ENCODE data around the gene LRRC4B. TPM values are rescaled to one million over a fixed set of nuclear protein-coding genes. Genes with fewer than 3 reads are reported as not detected.

Gene LRRC4B
- polyA plus RNA-seq, 1 of the 3 experiments (the other 2 are of a cell fraction): 6.9 TPM

DNA sequence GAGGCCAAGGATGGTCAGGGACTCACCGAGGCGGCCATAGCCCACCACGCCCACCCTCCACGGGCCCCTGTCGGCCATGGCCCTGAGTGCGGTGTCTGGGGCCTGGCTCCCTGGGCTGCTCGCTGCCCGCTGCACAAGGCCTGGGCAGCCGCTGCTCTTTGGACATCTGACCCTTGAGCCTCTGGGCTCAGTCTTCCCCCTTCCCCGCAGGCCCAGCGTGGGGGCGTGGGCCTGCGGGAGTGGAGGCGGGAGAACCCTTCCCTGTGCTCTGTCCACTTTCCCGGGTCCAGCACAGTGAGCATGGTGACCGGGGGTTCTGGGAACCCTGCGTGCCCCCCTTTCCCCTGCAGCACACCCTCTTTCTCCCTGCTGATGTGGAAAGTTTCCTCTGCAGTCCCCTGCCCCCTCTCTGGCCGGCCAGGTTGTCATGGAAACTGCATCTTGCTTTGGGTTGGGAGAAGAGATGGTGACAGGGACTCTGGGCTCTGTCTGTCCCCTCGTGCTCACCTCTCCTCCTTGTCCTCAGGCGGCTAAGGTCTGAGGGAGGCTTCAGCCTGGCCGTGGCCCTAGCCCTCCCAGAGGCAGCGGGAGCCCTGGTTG, 54.4 kb downstream of the LRRC4B start, which contains the start of gene ASPDH:
ASPDH (minus strand) TSS at position 168 of the 600 bp plus-strand sequence; CDS start at position 78, 90 bp downstream.
- Histone ChIP-seq H3K4me3 (ENCODE audit: low read depth in 2 of 2, low read length in 1 of 2) (peak within 1 kb of the TSS in 1 of 2 experiments; percentile 37; a peak in 1 of 4 replicates), H3K9me2 (no peaks in the 10 kb centered on the region), H3K36me3 (replicated peaks in 1 of 2; ENCODE audit: control insufficient read depth in 1 of 2, insufficient read depth in 2 of 2, low read length in 1 of 2) (no peaks in the 10 kb centered on the region), H3K9ac (no peak within 1 kb of the TSS), H3K4me1 (ENCODE audit: control insufficient read depth in 1 of 2, insufficient read depth in 2 of 2, low read depth in 1 of 2, low read length in 1 of 2) (peaks cover 0 to 41% of the 10 kb centered on the region in 2 experiments; a peak in 1 of 4 replicates), H3K27me3 (ENCODE audit: insufficient read depth) (no peaks in the 10 kb centered on the region), H3K79me2 (ENCODE audit: insufficient read depth) (peaks cover 14% of the 10 kb centered on the region; the same call in 1 of the 2 replicates), H3K4me2 (no peak within 1 kb of the TSS), H2AFZ (ENCODE audit: low read depth) (no peak within 1 kb of the TSS), H4K20me1 (ENCODE audit: insufficient read depth) (no peaks in the 10 kb centered on the region), H3K9me3 (no peaks in the 10 kb centered on the region), H3K27ac (ENCODE audit: low read depth in 2 of 2, low read length in 1 of 2) (peak within 1 kb of the TSS in 1 of 2 experiments; percentile 98; a peak in 2 of 4 replicates), H3F3A (replicated peaks; ENCODE audit: insufficient read depth) (no peaks in the 10 kb centered on the region)
- TF ChIP-seq MXI1 (IDR thresholded peaks at IDR 0.05; ENCODE audit: low read depth, low read length): peak; percentile 4; the same call in 1 of the 2 replicates
- TF ChIP-seq EZH2phosphoT487 (IDR thresholded peaks at IDR 0.05; ENCODE audit: borderline replicate concordance, low read depth): no peak
- ChIA-PET CTCF (interaction anchor here (1.1 to 6.1 kb wide), 4 partner anchors 24 to 94 kb away, joined by 3 to 54 read pairs (median 4); no protein-coding TSS in a partner anchor), POLR2A (no interaction called here)
- WGBS (ENCODE audit: low lambda C conversion rate): 65% methylated on average over 13 of the region's 22 CpGs
- DNase-seq: peak; percentile 67

DNA sequence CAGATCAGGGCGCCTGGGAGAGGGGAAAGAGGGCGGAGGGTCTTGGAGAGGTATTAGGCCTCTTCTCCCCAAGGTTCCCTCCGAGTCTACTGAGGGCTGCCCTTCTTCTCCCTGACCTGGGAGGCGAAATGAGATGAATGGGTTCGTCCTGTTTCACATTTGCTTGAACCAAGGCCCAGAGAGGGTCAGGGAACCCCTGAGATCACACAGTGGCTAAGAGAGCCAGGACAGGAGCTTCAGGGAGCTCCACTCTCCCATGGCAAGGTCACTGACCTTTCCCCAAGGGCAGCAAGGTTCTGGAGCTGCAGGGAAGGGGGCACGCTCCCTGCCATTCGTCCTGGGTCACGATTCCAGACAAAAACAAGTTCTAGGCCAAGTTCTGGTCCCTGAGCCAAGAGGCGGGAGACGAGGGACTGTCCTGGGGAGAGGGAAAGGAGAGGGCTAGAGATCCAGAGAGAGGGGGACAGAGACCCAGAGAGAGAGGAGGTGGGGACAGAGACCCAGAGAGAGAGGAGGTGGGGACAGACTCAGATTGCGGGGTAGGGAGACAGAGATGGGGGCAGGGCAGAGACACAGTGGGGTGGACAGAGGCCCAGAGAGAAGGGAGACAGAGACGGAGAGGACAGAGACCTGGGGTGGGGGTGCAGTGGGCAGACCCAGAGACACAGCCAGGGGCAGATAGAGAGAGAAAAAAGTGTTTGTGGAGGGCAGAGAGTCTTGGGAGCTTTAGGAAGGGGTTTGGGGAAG, 55.1 kb downstream of the LRRC4B start:
- ChIA-PET CTCF (interaction anchor here (1.1 to 6.1 kb wide), 5 partner anchors 9 to 43 kb away, joined by 3 to 54 read pairs (median 4); no protein-coding TSS in a partner anchor), POLR2A (no interaction called here)
- H3K36me3 ChIP-seq (replicated peaks in 1 of 2; ENCODE audit: control insufficient read depth in 1 of 2, insufficient read depth in 2 of 2, low read length in 1 of 2): no peaks in the 10 kb centered on the region
- peaks cover 0 to 41% of the 10 kb centered on the region in 2 experiments; a peak in 1 of 4 replicates for H3K4me1 ChIP-seq (ENCODE audit: control insufficient read depth in 1 of 2, insufficient read depth in 2 of 2, low read depth in 1 of 2, low read length in 1 of 2)
- TF ChIP-seq FOXM1 (IDR thresholded peaks at IDR 0.05; ENCODE audit: low read depth): no peak
- TF ChIP-seq, protein P1, sequence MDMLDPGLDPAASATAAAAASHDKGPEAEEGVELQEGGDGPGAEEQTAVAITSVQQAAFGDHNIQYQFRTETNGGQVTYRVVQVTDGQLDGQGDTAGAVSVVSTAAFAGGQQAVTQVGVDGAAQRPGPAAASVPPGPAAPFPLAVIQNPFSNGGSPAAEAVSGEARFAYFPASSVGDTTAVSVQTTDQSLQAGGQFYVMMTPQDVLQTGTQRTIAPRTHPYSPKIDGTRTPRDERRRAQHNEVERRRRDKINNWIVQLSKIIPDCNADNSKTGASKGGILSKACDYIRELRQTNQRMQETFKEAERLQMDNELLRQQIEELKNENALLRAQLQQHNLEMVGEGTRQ (IDR thresholded peaks at IDR 0.05; ENCODE audit: borderline replicate concordance, low read depth, low read length): no peak
- TF ChIP-seq SIN3A (IDR thresholded peaks at IDR 0.05; ENCODE audit: borderline replicate concordance, low read depth, low read length): no peak
- no peak for TF ChIP-seq RFX5 (IDR thresholded peaks at IDR 0.05; ENCODE audit: low read length)
- no peak for TF ChIP-seq NFIC (IDR thresholded peaks at IDR 0.05; ENCODE audit: borderline replicate concordance)
- TF ChIP-seq POLR2AphosphoS5 (IDR thresholded peaks at IDR 0.05; ENCODE audit: low read depth, low read length): no peak
- no peak for TF ChIP-seq GATA2 (CRISPR knock-in tag; IDR thresholded peaks at IDR 0.05)
- no peaks in the 10 kb centered on the region for H3K27me3 ChIP-seq (ENCODE audit: insufficient read depth)
- no peak overlapping the region; a peak in 1 of 4 replicates for H3K4me3 ChIP-seq (ENCODE audit: low read depth in 2 of 2, low read length in 1 of 2)
- no peaks in the 10 kb centered on the region for H3F3A ChIP-seq (replicated peaks; ENCODE audit: insufficient read depth)
- no peak overlapping the region for H3K4me2 ChIP-seq
- 91% methylated on average over 12 of the region's 12 CpGs for WGBS (ENCODE audit: low lambda C conversion rate)
- H3K79me2 ChIP-seq (ENCODE audit: insufficient read depth): peaks cover 14% of the 10 kb centered on the region; the same call in 1 of the 2 replicates
- H3K9ac ChIP-seq: no peak overlapping the region
- DNase-seq: no peak
- H4K20me1 ChIP-seq (ENCODE audit: insufficient read depth): no peaks in the 10 kb centered on the region
- H3K9me2 ChIP-seq: no peaks in the 10 kb centered on the region
- peak overlapping the region in 1 of 2 experiments; percentile 98; a peak in 2 of 4 replicates for H3K27ac ChIP-seq (ENCODE audit: low read depth in 2 of 2, low read length in 1 of 2)
- no peak overlapping the region for H2AFZ ChIP-seq (ENCODE audit: low read depth)
- no peaks in the 10 kb centered on the region for H3K9me3 ChIP-seq

All from SK-N-SH (cell line).